Esophagus muscularis mucosa (tissue), 4 donors: ENCODE data around the gene SNIP1.
A peak's percentile ranks its signal among the peaks of the same experiment; 100 is the strongest.

ENCODE experiments used
- CTCF ChIP-seq, 3 experiments: fragments of 200-600 bp in 2 of 3; fragments of 450-650 bp in 1 of 3; sonication (generic) in 2 of 3; IDR thresholded peaks; one replicate each; pipeline ENCODE4 v1.5.1; 2017 to 2019; ENCODE audit warnings: antibody characterized with exemption in 3 of 3, mild to moderate bottlenecking in 2 of 3, moderate library complexity in 1 of 3
- EP300 ChIP-seq: sonication (generic); formaldehyde crosslinking; IDR thresholded peaks from one replicate; pipeline ENCODE4 v1.6.1; 2017; ENCODE audit warnings: antibody characterized with exemption
- POLR2A ChIP-seq: fragments of 450-650 bp; IDR thresholded peaks from one replicate; pipeline ENCODE4 v1.6.1; 2017; ENCODE audit warnings: antibody characterized with exemption, moderate library complexity, mild to moderate bottlenecking, low read depth
- POLR2AphosphoS5 ChIP-seq, 2 donors: sonication (generic); formaldehyde crosslinking; IDR thresholded peaks; one replicate each; pipeline ENCODE4 v1.6.1; 2017; ENCODE audit warnings: antibody characterized with exemption in 2 of 2

GRCh38 chr1:37561133-37562132, 7.3 kb upstream of the SNIP1 start:
- TF ChIP-seq CTCF (IDR thresholded peaks at IDR 0.05) (peak; percentile 14 to 40 (median 36)), POLR2A (no peak), POLR2AphosphoS5 (IDR thresholded peaks at IDR 0.05) (no peak), EP300 (no peak)
